Measurements from ENCODE around the gene ZFP91.

DNA sequence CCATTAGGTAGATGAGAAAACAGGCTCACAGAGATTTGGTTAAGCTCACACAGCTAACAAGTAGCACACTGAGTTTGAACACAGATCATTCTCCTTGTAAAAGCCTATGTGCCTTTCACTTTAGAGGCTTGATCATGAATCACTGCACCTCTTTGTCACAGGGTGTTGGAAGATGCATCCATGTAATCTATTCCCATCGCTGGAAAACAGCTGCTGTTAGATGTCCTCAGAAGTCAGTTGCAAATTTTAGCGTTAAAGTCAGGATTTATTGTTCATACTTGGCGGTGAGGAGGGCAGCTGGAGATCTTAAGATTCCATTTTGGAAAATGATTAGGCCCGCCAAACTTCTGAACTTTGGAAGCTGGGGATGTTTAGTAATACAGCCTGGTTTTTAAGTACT, 46.2 kb downstream of the ZFP91 start:
- TF ChIP-seq, protein P1, sequence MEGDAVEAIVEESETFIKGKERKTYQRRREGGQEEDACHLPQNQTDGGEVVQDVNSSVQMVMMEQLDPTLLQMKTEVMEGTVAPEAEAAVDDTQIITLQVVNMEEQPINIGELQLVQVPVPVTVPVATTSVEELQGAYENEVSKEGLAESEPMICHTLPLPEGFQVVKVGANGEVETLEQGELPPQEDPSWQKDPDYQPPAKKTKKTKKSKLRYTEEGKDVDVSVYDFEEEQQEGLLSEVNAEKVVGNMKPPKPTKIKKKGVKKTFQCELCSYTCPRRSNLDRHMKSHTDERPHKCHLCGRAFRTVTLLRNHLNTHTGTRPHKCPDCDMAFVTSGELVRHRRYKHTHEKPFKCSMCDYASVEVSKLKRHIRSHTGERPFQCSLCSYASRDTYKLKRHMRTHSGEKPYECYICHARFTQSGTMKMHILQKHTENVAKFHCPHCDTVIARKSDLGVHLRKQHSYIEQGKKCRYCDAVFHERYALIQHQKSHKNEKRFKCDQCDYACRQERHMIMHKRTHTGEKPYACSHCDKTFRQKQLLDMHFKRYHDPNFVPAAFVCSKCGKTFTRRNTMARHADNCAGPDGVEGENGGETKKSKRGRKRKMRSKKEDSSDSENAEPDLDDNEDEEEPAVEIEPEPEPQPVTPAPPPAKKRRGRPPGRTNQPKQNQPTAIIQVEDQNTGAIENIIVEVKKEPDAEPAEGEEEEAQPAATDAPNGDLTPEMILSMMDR (IDR thresholded peaks at IDR 0.05) = no peak
- TF ChIP-seq POLR2A (IDR thresholded peaks at IDR 0.05) (no peak), EP300 (IDR thresholded peaks at IDR 0.05) (no peak)

Measured in tibial nerve (tissue), 4 donors.